HepG2 (cell line): Measurements from ENCODE around the gene HHLA2. TPM values are rescaled to one million over a fixed set of nuclear protein-coding genes. Genes with fewer than 3 reads are reported as not detected.

Experiments
- ATAC-seq: fragments of 200-7000 bp; cut with Tn5 transposase; 3 replicates; pipeline ENCODE4 v1.9.1; 2020; ENCODE audit warnings: mild to moderate bottlenecking, moderate library complexity
- BruUV-seq: library from RNA; stranded (reverse); fragments of 400-500 nt; replicated peaks from 2 replicates; lab custom pipeline; 2021; lab: Mats Ljungman, UMichigan
- CTCF ChIA-PET: fragments of 300-600 bp; formaldehyde crosslinking; extraction: SDS; loops from one replicate; lab custom pipeline; 2021; ENCODE audit warnings: low total read pairs, inconsistent platforms, low intra/inter-chr PET ratio; lab: Yijun Ruan, JAX
- POLR2A ChIA-PET: fragments of 350-600 bp; sonication (Branson Sonifier 250); formaldehyde crosslinking; loops from one replicate; lab custom pipeline; 2020; ENCODE audit warnings: antibody characterized with exemption, inconsistent platforms; lab: Yijun Ruan, JAX
- DNase-seq: peaks from one replicate; pipeline ENCODE4 v3.0.0-alpha.2; 2015; ENCODE audit warnings: low spot score
- FAIRE-seq: peaks from 3 replicates; lab custom pipeline; 2011; peaks lifted over from hg19 to GRCh38; lab: Jason Lieb, UNC
- H2AFZ ChIP-seq: one replicate; pipeline ENCODE4 v1.6.1; 2011; ENCODE audit warnings: low read length, inconsistent platforms
- H3K27ac ChIP-seq: fragments of 300-600 bp; 3 replicates; pipeline ENCODE4 v1.8.0; 2011; ENCODE audit warnings: mixed run types, mild to moderate bottlenecking, mixed read lengths, low read length, inconsistent platforms; ENCODE audit not compliant: insufficient read depth; ENCODE audit errors: extremely low read length
- H3K27me3 ChIP-seq, 2 experiments: fragments of 200-600 bp in 1 of 2; 2 replicates in 1 of 2; 3 replicates in 1 of 2; pipeline versions ENCODE4 v1.6.0 to v1.8.0; 2011; ENCODE audit warnings: low read length in 2 of 2, mild to moderate bottlenecking in 2 of 2, moderate library complexity in 2 of 2, inconsistent platforms in 1 of 2; ENCODE audit not compliant: insufficient read depth in 2 of 2, control insufficient read depth in 1 of 2
- H3K36me3 ChIP-seq, 2 experiments: fragments of 200-600 bp in 1 of 2; replicated peaks in 1 of 2; 2 replicates in 1 of 2; 3 replicates in 1 of 2; pipeline versions ENCODE4 v1.5.1 to v1.8.0; 2011; ENCODE audit warnings: low read length in 2 of 2, inconsistent platforms in 1 of 2; ENCODE audit not compliant: insufficient read depth in 2 of 2, control insufficient read depth in 1 of 2
- H3K4me1 ChIP-seq: 2 replicates; pipeline ENCODE4 v1.5.1; 2012; ENCODE audit warnings: low read length, inconsistent platforms; ENCODE audit not compliant: insufficient read depth
- H3K4me2 ChIP-seq: 2 replicates; pipeline ENCODE4 v1.6.0; 2011; ENCODE audit warnings: low read depth, low read length, inconsistent platforms
- H3K4me3 ChIP-seq, 3 experiments: fragments of 200-600 bp in 1 of 3; sonication (generic), shearing (Covaris generic) in 1 of 3; replicated peaks in 1 of 3; 2 replicates each; pipeline ENCODE4 v1.5.1; 2011 to 2016; ENCODE audit warnings: low read length in 3 of 3, inconsistent platforms in 2 of 3, low read depth in 2 of 3, mild to moderate bottlenecking in 2 of 3, control low read depth in 1 of 3, mixed read lengths in 1 of 3; ENCODE audit not compliant: insufficient read depth in 1 of 3
- H3K79me2 ChIP-seq: one replicate; pipeline ENCODE4 v1.6.1; 2011; ENCODE audit warnings: low read length, inconsistent platforms; ENCODE audit not compliant: insufficient read depth
- H3K9ac ChIP-seq: 2 replicates; pipeline ENCODE4 v1.6.0; 2011; ENCODE audit warnings: mild to moderate bottlenecking, low read depth, low read length, inconsistent platforms; ENCODE audit not compliant: insufficient read depth
- H3K9me3 ChIP-seq: 2 replicates; pipeline ENCODE4 v1.5.1; 2012; ENCODE audit warnings: mild to moderate bottlenecking, low read length
- H4K20me1 ChIP-seq: 2 replicates; pipeline ENCODE4 v1.6.0; 2011; ENCODE audit warnings: inconsistent platforms, mild to moderate bottlenecking, low read length, moderate library complexity; ENCODE audit not compliant: insufficient read depth
- ARNTL ChIP-seq: sonication (generic); formaldehyde crosslinking; IDR thresholded peaks from 2 replicates; pipeline ENCODE4 v1.4.0; 2020; ENCODE audit warnings: mild to moderate bottlenecking, missing genetic modification reagents
- DPF2 ChIP-seq: sonication (generic); formaldehyde crosslinking; IDR thresholded peaks from 2 replicates; pipeline ENCODE4 v1.4.0; 2020; ENCODE audit warnings: mild to moderate bottlenecking, low read depth, missing genetic modification reagents, borderline replicate concordance
- ETV5 ChIP-seq: IDR thresholded peaks from 2 replicates; pipeline ENCODE4 v1.6.1; 2018; ENCODE audit warnings: missing biosample characterization, missing genetic modification reagents, inconsistent platforms, borderline replicate concordance
- HES4 ChIP-seq: sonication (generic); formaldehyde crosslinking; IDR thresholded peaks from 2 replicates; pipeline ENCODE4 v1.9.0; 2021; ENCODE audit warnings: mild to moderate bottlenecking, missing genetic modification reagents, borderline replicate concordance
- HIVEP1 ChIP-seq: sonication (generic); formaldehyde crosslinking; IDR thresholded peaks from 2 replicates; pipeline ENCODE4 v1.4.0; 2020; ENCODE audit warnings: mild to moderate bottlenecking, missing genetic modification reagents
- KDM5A ChIP-seq: fragments of 200-600 bp; sonication (generic); IDR thresholded peaks from 2 replicates; pipeline ENCODE4 v1.7.0; 2018; ENCODE audit warnings: antibody characterized with exemption, mild to moderate bottlenecking, low read length, borderline replicate concordance
- NFE2L2 ChIP-seq: fragments of 150-350 bp; IDR thresholded peaks from 2 replicates; pipeline ENCODE4 v1.6.1; 2014; ENCODE audit warnings: low read length
- NR1H2 ChIP-seq: sonication (generic); formaldehyde crosslinking; IDR thresholded peaks from 2 replicates; pipeline ENCODE4 v1.8.1; 2022; ENCODE audit warnings: low read depth, missing genetic modification reagents, borderline replicate concordance
- SNRNP70 ChIP-seq: fragments of 200-400 bp; formaldehyde crosslinking; IDR thresholded peaks from 2 replicates; pipeline ENCODE4 v1.6.1; 2017; ENCODE audit warnings: mild to moderate bottlenecking, low read depth, low read length, moderate library complexity
- SOX6 ChIP-seq, 2 experiments: fragments of 450-650 bp in 1 of 2; sonication (generic) in 1 of 2; formaldehyde crosslinking in 1 of 2; IDR thresholded peaks; 2 replicates each; pipeline versions ENCODE4 v1.4.0 to v1.6.1; 2017 to 2020; ENCODE audit warnings: antibody characterized with exemption in 1 of 2, mild to moderate bottlenecking in 1 of 2, missing genetic modification reagents in 1 of 2
- TAF1 ChIP-seq: sonication (generic); formaldehyde crosslinking; IDR thresholded peaks from 2 replicates; pipeline ENCODE4 v1.4.0; 2020; ENCODE audit warnings: missing genetic modification reagents
- TCF7 ChIP-seq: sonication (generic); IDR thresholded peaks from 2 replicates; pipeline ENCODE4 v1.6.1; 2016; ENCODE audit warnings: antibody characterized with exemption, low read depth
- ZNF253 ChIP-seq: sonication (generic); formaldehyde crosslinking; IDR thresholded peaks from 2 replicates; pipeline ENCODE4 v1.8.0; 2022; ENCODE audit warnings: mild to moderate bottlenecking, missing genetic modification reagents, borderline replicate concordance
- ZNF687 ChIP-seq: sonication (generic); formaldehyde crosslinking; IDR thresholded peaks from 2 replicates; pipeline ENCODE4 v1.5.1; 2020; ENCODE audit warnings: mild to moderate bottlenecking, missing genetic modification reagents, moderate library complexity
- WGBS: methylation state at CpG from one replicate; pipeline ENCODE4 v1.1.6; 2017; ENCODE audit warnings: low lambda C conversion rate; 5-methylcytosine and 5-hydroxymethylcytosine counted together
- in situ Hi-C: cut with HindIII; loops from 2 replicates; pipeline ENCODE4 v1.10.0; 2017; ENCODE audit warnings: low pct_unique_long_range_greater_than_20kb; ENCODE audit not compliant: extremely low pct_ligation_motif_present
- intact Hi-C: fragments of 100-400 bp; cut with micrococcal nuclease; formaldehyde crosslinking; loops from one replicate; pipeline ENCODE4 v1.10.0; 2022; ENCODE audit not compliant: unreplicated experiment
- polyA plus RNA-seq, 8 experiments: library from polyadenylated mRNA; depleted of rRNA in 3 of 8; stranded (reverse) in 7 of 8; unstranded in 1 of 8; fragments of >200 nt; fragmentation: Illumina TruSeq in 4 of 8; extraction: Trizol in 4 of 8; gene quantifications; 2 replicates each; pipeline versions ENCODE4 v1.2.1 to v1.2.3, GENCODE V29; 2011 to 2016; ENCODE audit warnings: low read depth in 4 of 8, missing spikeins in 1 of 8, mixed read lengths in 1 of 8; ENCODE audit not compliant: insufficient read depth in 1 of 8
- total RNA-seq, 5 experiments: library from RNA; depleted of rRNA; stranded (reverse); fragments of >200 nt; fragmentation: Illumina TruSeq; extraction: Trizol; gene quantifications; 2 replicates each; pipeline ENCODE4 v1.2.3, GENCODE V29; 2016; ENCODE audit warnings: low read depth in 1 of 5

HHLA2 gene
- total and polyA plus RNA-seq, 2 of the 13 experiments (the other 11 are each of a cell fraction or from before 2014, with no cell fraction given) = not detected

- Histone ChIP-seq H3K4me2 (no peak overlapping the region), H3K79me2 (no peaks in the 10 kb centered on the region), H3K27ac (no peak overlapping the region), H4K20me1 (no peaks in the 10 kb centered on the region), H3K4me1 (no peaks in the 10 kb centered on the region), H3K9ac (no peak overlapping the region), H3K4me3 (no peak overlapping the region), H3K36me3 (no peaks in the 10 kb centered on the region), H2AFZ (no peak overlapping the region), H3K9me3 (no peaks in the 10 kb centered on the region), H3K27me3 (no peaks in the 10 kb centered on the region)
- ATAC-seq = no peak
- BruUV-seq = no TSS peak
- in situ Hi-C loops = no loop called here
- WGBS = 56% methylated on average over 5 of the region's 5 CpGs
- POLR2A ChIA-PET = no interaction called here
- no peak for DNase-seq
- intact Hi-C loops = no loop called here
- TF ChIP-seq TAF1 (no peak), ARNTL (no peak)
- no peak for FAIRE-seq
- CTCF ChIA-PET = no interaction called here
These were observed 5.5 kb downstream of the HHLA2 start for GRCh38 chr3:108301695-108302404.

GRCh38 chr3:108302570-108302969, 6.2 kb downstream of the HHLA2 start:
- Histone ChIP-seq H3K27ac (no peak overlapping the region), H3K4me1 (no peaks in the 10 kb centered on the region), H3K9me3 (no peaks in the 10 kb centered on the region), H3K4me2 (no peak overlapping the region), H3K4me3 (no peak overlapping the region), H3K36me3 (no peaks in the 10 kb centered on the region), H3K9ac (no peak overlapping the region), H3K79me2 (no peaks in the 10 kb centered on the region), H3K27me3 (no peaks in the 10 kb centered on the region), H2AFZ (no peak overlapping the region), H4K20me1 (no peaks in the 10 kb centered on the region)
- ATAC-seq (no peak), DNase-seq (no peak), FAIRE-seq (no peak)
- in situ Hi-C loops = no loop called here
- WGBS = 85% methylated on average over 4 of the region's 4 CpGs
- CTCF ChIA-PET = no interaction called here
- POLR2A ChIA-PET = no interaction called here
- BruUV-seq = no TSS peak
- intact Hi-C loops = no loop called here
- no peak for TF ChIP-seq NFE2L2
- no peak for TF ChIP-seq ETV5 (CRISPR knock-in tag)
- no peak for TF ChIP-seq DPF2
- no peak for TF ChIP-seq SNRNP70
- no peak for TF ChIP-seq ZNF253 (CRISPR knock-in tag)
- TF ChIP-seq HES4 (CRISPR knock-in tag) = no peak
- no peak for TF ChIP-seq SOX6 (IDR thresholded peaks at IDR 0.05)
- TF ChIP-seq SOX6 (CRISPR knock-in tag; IDR thresholded peaks at IDR 0.05) = no peak
- no peak for TF ChIP-seq TCF7
- no peak for TF ChIP-seq KDM5A
- no peak for TF ChIP-seq NR1H2
- TF ChIP-seq ZNF687 (CRISPR knock-in tag) = no peak
- TF ChIP-seq HIVEP1 (CRISPR knock-in tag) = no peak
